ENCODE results near the gene FOXD2.

DNA sequence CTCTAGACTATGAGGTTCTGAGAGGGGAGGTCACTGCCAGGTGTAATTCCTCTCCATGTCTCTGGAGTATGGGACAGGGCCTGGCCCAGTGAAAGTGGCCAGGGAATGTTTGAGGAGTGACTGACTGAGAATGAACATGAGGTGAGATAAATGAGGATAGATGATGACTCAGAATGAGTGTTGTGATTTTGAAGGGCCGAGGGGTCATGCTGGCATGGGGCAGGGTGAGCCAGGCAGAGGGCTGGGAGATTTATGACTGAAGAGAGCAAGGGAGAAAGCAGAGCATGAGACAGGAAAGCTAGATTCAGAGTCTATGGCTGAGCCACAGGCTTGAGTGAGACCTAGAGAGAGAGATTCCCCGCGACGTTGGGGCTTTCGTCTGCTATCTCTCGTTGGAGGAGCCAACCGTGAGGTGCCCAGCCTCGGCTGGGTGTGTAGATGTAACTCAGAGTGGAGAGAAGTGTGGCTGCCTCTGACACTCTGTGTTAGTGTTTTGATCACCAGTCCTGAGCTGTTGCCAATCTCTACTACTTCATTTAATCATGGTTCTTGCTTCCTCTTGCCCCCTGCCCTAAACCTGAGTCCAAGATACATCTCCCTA is 50.1 kb downstream of the FOXD2 start:
- no peak for TF ChIP-seq FOXM1 (IDR thresholded peaks at IDR 0.05; ENCODE audit: borderline replicate concordance)
- no peak for TF ChIP-seq FOXA1 (IDR thresholded peaks at IDR 0.05)
- no peak for TF ChIP-seq TARDBP (IDR thresholded peaks at IDR 0.05)
- no peak for TF ChIP-seq CTBP1 (IDR thresholded peaks at IDR 0.05; ENCODE audit: borderline replicate concordance)
- no peak for TF ChIP-seq L3MBTL2 (conservative IDR thresholded peaks at IDR 0.05)
- TF ChIP-seq SUZ12 (IDR thresholded peaks at IDR 0.05), result no peak
- TF ChIP-seq LEF1 (IDR thresholded peaks at IDR 0.05; ENCODE audit: borderline replicate concordance), result no peak
- TF ChIP-seq ELF4 (IDR thresholded peaks at IDR 0.05), result no peak
- TF ChIP-seq HDGF (IDR thresholded peaks at IDR 0.05; ENCODE audit: borderline replicate concordance), result no peak

Data from HEK293T (cell line).